Measurements from ENCODE around the gene COL1A2.
A peak's percentile ranks its signal among the peaks of the same experiment; 100 is the strongest.

COL1A2 gene

GRCh38 chr7:94410413-94411187 is 15.9 kb downstream of the COL1A2 start:
- DNase-seq (ENCODE audit: low read depth) = no peak

- DNase-seq (ENCODE audit: low read depth) = no peak
These were observed 16.4 kb downstream of the COL1A2 start for GRCh38 chr7:94411188-94411466.

- DNase-seq (ENCODE audit: low read depth) = no peak
These were observed 18.1 kb downstream of the COL1A2 start for GRCh38 chr7:94412762-94413322.

- DNase-seq (ENCODE audit: low read depth) = no peak
These were observed 19.8 kb downstream of the COL1A2 start for GRCh38 chr7:94414481-94414880.

- DNase-seq (ENCODE audit: low read depth) = no peak
These were observed 20.3 kb downstream of the COL1A2 start for GRCh38 chr7:94414980-94415379.

- no peak for DNase-seq (ENCODE audit: low read depth)
These were observed 22.6 kb downstream of the COL1A2 start for GRCh38 chr7:94417306-94417705.

- no peak for DNase-seq (ENCODE audit: low read depth)
These were observed 23.2 kb downstream of the COL1A2 start for GRCh38 chr7:94417901-94418300.

GRCh38 chr7:94418851-94419250 is 24.2 kb downstream of the COL1A2 start:
- no peak for DNase-seq (ENCODE audit: low read depth)

- no peak for DNase-seq (ENCODE audit: low read depth)
These were observed 25.6 kb downstream of the COL1A2 start for GRCh38 chr7:94420328-94420727.

GRCh38 chr7:94421681-94422080 is 27.0 kb downstream of the COL1A2 start:
- DNase-seq (ENCODE audit: low read depth) = peak; percentile 8

- no peak for DNase-seq (ENCODE audit: low read depth)
These were observed 27.4 kb downstream of the COL1A2 start for GRCh38 chr7:94422136-94422535.

- peak; percentile 16 for DNase-seq (ENCODE audit: low read depth)
These were observed 28.2 kb downstream of the COL1A2 start for GRCh38 chr7:94422827-94423460.

GRCh38 chr7:94423863-94424735 is 29.4 kb downstream of the COL1A2 start:
- peak; percentile 70 for DNase-seq (ENCODE audit: low read depth)

GRCh38 chr7:94425546-94425945 is 30.9 kb downstream of the COL1A2 start:
- DNase-seq (ENCODE audit: low read depth) = peak; percentile 6

- DNase-seq (ENCODE audit: low read depth) = peak; percentile 13
These were observed 32.5 kb downstream of the COL1A2 start for GRCh38 chr7:94426980-94427875.

- DNase-seq (ENCODE audit: low read depth) = peak; percentile 5
These were observed 34.5 kb downstream of the COL1A2 start for GRCh38 chr7:94429153-94429552.

GRCh38 chr7:94431176-94431575 is 36.5 kb downstream of the COL1A2 start:
- DNase-seq (ENCODE audit: low read depth) = peak; percentile 13

- DNase-seq (ENCODE audit: low read depth) = peak; percentile 53
These were observed 37.1 kb downstream of the COL1A2 start for GRCh38 chr7:94431619-94432280.

GRCh38 chr7:94432281-94432670 is 37.6 kb downstream of the COL1A2 start:
- DNase-seq (ENCODE audit: low read depth) = peak; percentile 34

- DNase-seq (ENCODE audit: low read depth) = peak; percentile 39
These were observed 38.1 kb downstream of the COL1A2 start for GRCh38 chr7:94432817-94433216.

GRCh38 chr7:94433224-94433623 is 38.5 kb downstream of the COL1A2 start:
- no peak for DNase-seq (ENCODE audit: low read depth)
